ENCODE data around the gene GMEB2.
A peak's percentile ranks its signal among the peaks of the same experiment; 100 is the strongest.
"Not testable (repeated sequence)": the region's sequence is repeated elsewhere in the genome, so short reads cannot be mapped to it uniquely, and the experiment has no call there.

Gene GMEB2

GRCh38 chr20:63626424-63627128, at the start of gene GMEB2:
GMEB2 (minus strand) TSS chr20:63627101; CDS start chr20:63619397, 7,704 bp downstream.
- no peak for DNase-seq (ENCODE audit: low spot score)

- DNase-seq (ENCODE audit: low spot score), result no peak
Observed at GRCh38 chr20:63675681-63676368, 48.9 kb upstream of the GMEB2 start.

GRCh38 chr20:63673951-63674350, 47.0 kb upstream of the GMEB2 start:
- no peak for DNase-seq (ENCODE audit: low spot score)

GRCh38 chr20:63672666-63673065, 45.8 kb upstream of the GMEB2 start:
- no peak for DNase-seq (ENCODE audit: low spot score)

- not testable (repeated sequence) for DNase-seq (ENCODE audit: low spot score)
Observed at GRCh38 chr20:63671695-63672094, 44.8 kb upstream of the GMEB2 start.

- DNase-seq (ENCODE audit: low spot score), result no peak
Observed at GRCh38 chr20:63668351-63668750, 41.5 kb upstream of the GMEB2 start.

- no peak for DNase-seq (ENCODE audit: low spot score)
Observed at GRCh38 chr20:63667858-63668257, 41.0 kb upstream of the GMEB2 start.

- no peak for DNase-seq (ENCODE audit: low spot score)
Observed at GRCh38 chr20:63665708-63666107, 38.8 kb upstream of the GMEB2 start.

- DNase-seq (ENCODE audit: low spot score), result peak; percentile 80
Observed at GRCh38 chr20:63664861-63665594, 38.1 kb upstream of the GMEB2 start.

GRCh38 chr20:63664143-63664851, 37.4 kb upstream of the GMEB2 start:
- DNase-seq (ENCODE audit: low spot score), result no peak

GRCh38 chr20:63663332-63664066, 36.6 kb upstream of the GMEB2 start:
- no peak for DNase-seq (ENCODE audit: low spot score)

GRCh38 chr20:63662813-63663189, 35.9 kb upstream of the GMEB2 start:
- DNase-seq (ENCODE audit: low spot score), result no peak

GRCh38 chr20:63661959-63662812, 35.3 kb upstream of the GMEB2 start:
- DNase-seq (ENCODE audit: low spot score), result no peak

- DNase-seq (ENCODE audit: low spot score), result no peak
Observed at GRCh38 chr20:63661108-63661507, 34.2 kb upstream of the GMEB2 start.

- no peak for DNase-seq (ENCODE audit: low spot score)
Observed at GRCh38 chr20:63660622-63661021, 33.7 kb upstream of the GMEB2 start.

- DNase-seq (ENCODE audit: low spot score), result not testable (repeated sequence)
Observed at GRCh38 chr20:63660174-63660573, 33.3 kb upstream of the GMEB2 start.

GRCh38 chr20:63659370-63659769, 32.5 kb upstream of the GMEB2 start:
- DNase-seq (ENCODE audit: low spot score), result no peak

GRCh38 chr20:63658749-63659187, 31.9 kb upstream of the GMEB2 start:
- no peak for DNase-seq (ENCODE audit: low spot score)

GRCh38 chr20:63657937-63658748, 31.2 kb upstream of the GMEB2 start, which contains the start of gene RTEL1:
RTEL1 (plus strand) TSS chr20:63658312; CDS start chr20:63659403, 1,091 bp downstream.
- peak; percentile 93 for DNase-seq (ENCODE audit: low spot score)
